H1 (cell line): ENCODE results near the gene MEIS3.

Experiments
- BACH1 ChIP-seq: IDR thresholded peaks from 2 replicates; pipeline ENCODE4 v1.6.1; 2012; ENCODE audit warnings: low read length, improper control_type of control experiment
- CREB1 ChIP-seq: IDR thresholded peaks from 2 replicates; pipeline ENCODE4 v1.6.1; 2012; ENCODE audit warnings: inconsistent platforms

DNA sequence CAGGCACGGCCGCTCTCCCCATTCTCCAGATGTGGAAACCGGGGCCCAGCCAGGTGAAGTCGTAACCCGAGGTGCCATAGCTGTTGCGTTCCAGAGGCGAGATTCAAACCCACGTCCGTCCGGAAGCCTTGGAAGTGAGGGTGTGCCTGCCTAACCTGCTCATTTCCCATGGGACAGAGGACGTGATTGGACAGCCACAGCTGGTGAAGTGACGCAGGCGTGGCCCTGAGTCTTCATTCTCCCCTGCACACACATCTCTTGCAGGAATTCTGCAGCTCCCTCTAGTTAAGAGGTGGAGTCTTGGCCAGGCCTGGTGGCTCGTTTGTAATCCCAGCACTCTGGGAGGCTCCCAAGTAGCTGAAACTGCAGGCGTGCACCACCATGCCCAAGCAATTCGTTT is 16.8 kb downstream of the MEIS3 start:
- TF ChIP-seq CREB1 (no peak), BACH1 (no peak)
